HAP-1 (cell line): Measurements from ENCODE around the gene FCN3.
"Not testable (repeated sequence)": the region's sequence is repeated elsewhere in the genome, so short reads cannot be mapped to it uniquely, and the experiment has no call there.

ENCODE experiments used
- DNase-seq, 2 experiments: peaks; one replicate each; pipeline ENCODE4 v3.0.0-alpha.2; 2016 to 2020; ENCODE audit warnings: low spot score in 2 of 2
- H3K27me3 ChIP-seq: fragments of 250-450 bp; sonication (Bioruptor Pico); 2 replicates; pipeline ENCODE4 v1.5.1; 2020; ENCODE audit warnings: low read depth, mild to moderate bottlenecking, moderate library complexity
- H3K36me3 ChIP-seq: fragments of 250-450 bp; sonication (Bioruptor Pico); replicated peaks from 2 replicates; pipeline ENCODE4 v1.5.1; 2020; ENCODE audit warnings: mild to moderate bottlenecking
- H3K4me1 ChIP-seq: fragments of 250-450 bp; sonication (Bioruptor Pico); 2 replicates; pipeline ENCODE4 v1.5.1; 2020; ENCODE audit warnings: mild to moderate bottlenecking
- H3K4me3 ChIP-seq: fragments of 250-450 bp; sonication (Bioruptor Pico); 2 replicates; pipeline ENCODE4 v1.5.1; 2020; ENCODE audit warnings: mild to moderate bottlenecking, moderate library complexity
- H3K9me3 ChIP-seq: fragments of 250-450 bp; sonication (Bioruptor Pico); 2 replicates; pipeline ENCODE4 v1.5.1; 2020; ENCODE audit warnings: mild to moderate bottlenecking, moderate library complexity
- in situ Hi-C: fragments of 300-500 bp; cut with MboI; formaldehyde crosslinking; loops from 3 replicates; pipeline ENCODE4 v1.14.3; 2020; ENCODE audit warnings: low sequenced_read_pairs, inconsistent platforms, mixed read lengths

Gene FCN3

GRCh38 chr1:27405598-27406361 lies 31.2 kb upstream of the FCN3 start:
- in situ Hi-C loops, H3K4me3 ChIP-seq, H3K9me3 ChIP-seq, H3K27me3 ChIP-seq, DNase-seq, H3K4me1 ChIP-seq: not testable (repeated sequence)
- H3K36me3 ChIP-seq = peaks cover 19% of the 10 kb centered on the region

- Histone ChIP-seq H3K9me3 (no peaks in the 10 kb centered on the region), H3K4me3 (no peak overlapping the region), H3K27me3 (no peaks in the 10 kb centered on the region), H3K4me1 (no peaks in the 10 kb centered on the region), H3K36me3 (peaks cover 12% of the 10 kb centered on the region)
- in situ Hi-C loops = no loop called here
- no peak for DNase-seq
Observed at GRCh38 chr1:27405074-27405473, 30.4 kb upstream of the FCN3 start.

- H3K4me1 ChIP-seq = no peaks in the 10 kb centered on the region
- H3K4me3 ChIP-seq = no peak overlapping the region
- no peak for DNase-seq
- H3K27me3 ChIP-seq = no peaks in the 10 kb centered on the region
- no peaks in the 10 kb centered on the region for H3K9me3 ChIP-seq
- peaks cover 12% of the 10 kb centered on the region for H3K36me3 ChIP-seq
- in situ Hi-C loops = no loop called here
Observed at GRCh38 chr1:27403931-27404330, 29.3 kb upstream of the FCN3 start.

GRCh38 chr1:27403065-27403726 lies 28.6 kb upstream of the FCN3 start:
- H3K9me3 ChIP-seq = no peaks in the 10 kb centered on the region
- no peak for DNase-seq
- no peak overlapping the region for H3K4me3 ChIP-seq
- in situ Hi-C loops = no loop called here
- no peaks in the 10 kb centered on the region for H3K4me1 ChIP-seq
- no peaks in the 10 kb centered on the region for H3K27me3 ChIP-seq
- peaks cover 5% of the 10 kb centered on the region for H3K36me3 ChIP-seq

GRCh38 chr1:27402349-27402754 lies 27.7 kb upstream of the FCN3 start:
- peak in 1 of 2 experiments; percentile 42 for DNase-seq
- H3K9me3 ChIP-seq = no peaks in the 10 kb centered on the region
- no peaks in the 10 kb centered on the region for H3K4me1 ChIP-seq
- H3K27me3 ChIP-seq = no peaks in the 10 kb centered on the region
- peaks cover 2% of the 10 kb centered on the region for H3K36me3 ChIP-seq
- in situ Hi-C loops = no loop called here
- H3K4me3 ChIP-seq = no peak overlapping the region

GRCh38 chr1:27400963-27401341 lies 26.3 kb upstream of the FCN3 start:
- in situ Hi-C loops = no loop called here
- Histone ChIP-seq H3K27me3 (no peaks in the 10 kb centered on the region), H3K4me1 (no peaks in the 10 kb centered on the region), H3K9me3 (no peaks in the 10 kb centered on the region), H3K4me3 (no peak overlapping the region), H3K36me3 (no peaks in the 10 kb centered on the region)
- DNase-seq = no peak

- no peaks in the 10 kb centered on the region for H3K27me3 ChIP-seq
- no peak for DNase-seq
- in situ Hi-C loops = no loop called here
- no peaks in the 10 kb centered on the region for H3K36me3 ChIP-seq
- no peaks in the 10 kb centered on the region for H3K9me3 ChIP-seq
- H3K4me3 ChIP-seq = no peak overlapping the region
- no peaks in the 10 kb centered on the region for H3K4me1 ChIP-seq
Observed at GRCh38 chr1:27400082-27400962, 25.7 kb upstream of the FCN3 start.

GRCh38 chr1:27399251-27400025 lies 24.8 kb upstream of the FCN3 start:
- Histone ChIP-seq H3K4me1 (no peaks in the 10 kb centered on the region), H3K9me3 (no peaks in the 10 kb centered on the region), H3K27me3 (no peaks in the 10 kb centered on the region), H3K36me3 (no peaks in the 10 kb centered on the region), H3K4me3 (no peak overlapping the region)
- no peak for DNase-seq
- in situ Hi-C loops = no loop called here

GRCh38 chr1:27398405-27399149 lies 24.0 kb upstream of the FCN3 start:
- Histone ChIP-seq H3K4me1 (no peaks in the 10 kb centered on the region), H3K4me3 (no peak overlapping the region), H3K27me3 (no peaks in the 10 kb centered on the region), H3K9me3 (no peaks in the 10 kb centered on the region), H3K36me3 (no peaks in the 10 kb centered on the region)
- in situ Hi-C loops = no loop called here
- DNase-seq = no peak

- Histone ChIP-seq H3K36me3 (no peaks in the 10 kb centered on the region), H3K9me3 (no peaks in the 10 kb centered on the region), H3K4me1 (no peaks in the 10 kb centered on the region), H3K4me3 (no peak overlapping the region), H3K27me3 (no peaks in the 10 kb centered on the region)
- no peak for DNase-seq
- in situ Hi-C loops = no loop called here
Observed at GRCh38 chr1:27397749-27398148, 23.1 kb upstream of the FCN3 start.

GRCh38 chr1:27397110-27397509 lies 22.5 kb upstream of the FCN3 start:
- in situ Hi-C loops = no loop called here

GRCh38 chr1:27395441-27396195 lies 21.0 kb upstream of the FCN3 start:
- Histone ChIP-seq H3K9me3 (no peaks in the 10 kb centered on the region), H3K36me3 (no peaks in the 10 kb centered on the region), H3K4me1 (peaks cover 8% of the 10 kb centered on the region), H3K27me3 (no peaks in the 10 kb centered on the region), H3K4me3 (no peak overlapping the region)
- peak; percentile 53 to 83 for DNase-seq
- in situ Hi-C loops = no loop called here

More at GRCh38 chr1:27397110-27397509, 22.5 kb upstream of the FCN3 start:
- no peaks in the 10 kb centered on the region for H3K9me3 ChIP-seq
- H3K4me3 ChIP-seq = no peak overlapping the region
- DNase-seq = no peak
- peaks cover under 1% of the 10 kb centered on the region; the same call in 1 of the 2 replicates for H3K4me1 ChIP-seq
- no peaks in the 10 kb centered on the region for H3K27me3 ChIP-seq
- no peaks in the 10 kb centered on the region for H3K36me3 ChIP-seq
